WTC11 (cell line): ENCODE results near the gene NINL. TPM values are rescaled to one million over a fixed set of nuclear protein-coding genes. Genes with fewer than 3 reads are reported as not detected.

ENCODE experiments used
- ATAC-seq: fragments of 200-7000 bp; cut with Tn5 transposase; 2 replicates; pipeline ENCODE4 v1.10.0; 2021; ENCODE audit warnings: mild to moderate bottlenecking, moderate library complexity
- CTCF ChIA-PET: fragments of 300-600 bp; sonication (Branson Sonifier 250); formaldehyde crosslinking; loops from one replicate; lab custom pipeline; 2021; ENCODE audit warnings: antibody characterized with exemption; lab: Charles Lee
- POLR2A ChIA-PET: fragments of 350-600 bp; sonication (Branson Sonifier 250); formaldehyde crosslinking; loops from one replicate; lab custom pipeline; 2021; ENCODE audit warnings: antibody characterized with exemption; lab: Charles Lee
- DNase-seq: peaks from one replicate; pipeline ENCODE4 v3.0.0; 2021; ENCODE audit warnings: low spot score
- H3K27ac Mint-ChIP-seq: 2 replicates; pipeline ENCODE4 v1.8.0; 2021; ENCODE audit warnings: mixed read lengths
- H3K27me3 Mint-ChIP-seq: 2 replicates; pipeline ENCODE4 v1.8.0; 2021; ENCODE audit warnings: low read depth, mild to moderate bottlenecking, moderate library complexity, mixed read lengths
- H3K36me3 Mint-ChIP-seq: 2 replicates; pipeline ENCODE4 v1.8.0; 2021; ENCODE audit warnings: mixed read lengths
- H3K4me1 Mint-ChIP-seq: 2 replicates; pipeline ENCODE4 v1.8.0; 2022; ENCODE audit warnings: mixed read lengths
- H3K4me3 Mint-ChIP-seq: 2 replicates; pipeline ENCODE4 v1.8.0; 2021; ENCODE audit warnings: mild to moderate bottlenecking, moderate library complexity, mixed read lengths
- H3K9me3 Mint-ChIP-seq: 2 replicates; pipeline ENCODE4 v1.8.0; 2021; ENCODE audit warnings: mixed read lengths
- AR ChIP-seq: fragments of 250-450 bp; sonication (Bioruptor Pico); IDR thresholded peaks from 2 replicates; pipeline ENCODE4 v1.9.0; 2021; ENCODE audit warnings: mild to moderate bottlenecking
- CREM ChIP-seq: sonication (generic); formaldehyde crosslinking; IDR thresholded peaks from 2 replicates; pipeline ENCODE4 v1.8.1; 2022; ENCODE audit warnings: mild to moderate bottlenecking, missing genetic modification reagents, moderate library complexity
- CTCF ChIP-seq: fragments of 200-600 bp; IDR thresholded peaks from 2 replicates; pipeline ENCODE4 v1.8.0; 2022; ENCODE audit warnings: antibody characterized with exemption
- E2F5 ChIP-seq: sonication (generic); formaldehyde crosslinking; IDR thresholded peaks from 2 replicates; pipeline ENCODE4 v1.8.1; 2022; ENCODE audit warnings: mild to moderate bottlenecking, moderate library complexity, missing genetic modification reagents
- EMX1 ChIP-seq: fragments of 250-450 bp; sonication (Bioruptor Pico); IDR thresholded peaks from 2 replicates; pipeline ENCODE4 v1.8.0; 2021; ENCODE audit warnings: mild to moderate bottlenecking
- FOXP1 ChIP-seq: sonication (generic); formaldehyde crosslinking; IDR thresholded peaks from 2 replicates; pipeline ENCODE4 v1.8.0; 2022; ENCODE audit warnings: missing genetic modification reagents, mild to moderate bottlenecking, moderate library complexity, borderline replicate concordance
- GABPB1 ChIP-seq: sonication (generic); formaldehyde crosslinking; IDR thresholded peaks from 2 replicates; pipeline ENCODE4 v1.8.1; 2023; ENCODE audit warnings: mild to moderate bottlenecking, missing genetic modification reagents
- MLX ChIP-seq: sonication (generic); formaldehyde crosslinking; IDR thresholded peaks from 2 replicates; pipeline ENCODE4 v1.8.1; 2023; ENCODE audit warnings: mild to moderate bottlenecking, missing genetic modification reagents, moderate library complexity
- MXD4 ChIP-seq: fragments of 250-450 bp; sonication (Bioruptor Pico); IDR thresholded peaks from 2 replicates; pipeline ENCODE4 v1.8.0; 2021; ENCODE audit warnings: mild to moderate bottlenecking, moderate library complexity, borderline replicate concordance
- MYBL2 ChIP-seq: sonication (generic); formaldehyde crosslinking; IDR thresholded peaks from 2 replicates; pipeline ENCODE4 v1.8.1; 2023; ENCODE audit warnings: mild to moderate bottlenecking, moderate library complexity, missing genetic modification reagents
- NFYB ChIP-seq: sonication (generic); formaldehyde crosslinking; conservative IDR thresholded peaks from 2 replicates; pipeline ENCODE4 v1.8.0; 2022; ENCODE audit warnings: low read depth, missing genetic modification reagents
- NR2C2 ChIP-seq: sonication (generic); formaldehyde crosslinking; IDR thresholded peaks from 2 replicates; pipeline ENCODE4 v1.8.0; 2022; ENCODE audit warnings: mild to moderate bottlenecking, missing genetic modification reagents
- SMAD3 ChIP-seq: sonication (generic); formaldehyde crosslinking; IDR thresholded peaks from 2 replicates; pipeline ENCODE4 v1.8.0; 2022; ENCODE audit warnings: missing genetic modification reagents, mild to moderate bottlenecking, borderline replicate concordance
- SMAD4 ChIP-seq: sonication (generic); formaldehyde crosslinking; IDR thresholded peaks from 2 replicates; pipeline ENCODE4 v1.8.0; 2022; ENCODE audit warnings: mild to moderate bottlenecking, missing genetic modification reagents
- SP1 ChIP-seq: sonication (generic); formaldehyde crosslinking; conservative IDR thresholded peaks from 2 replicates; pipeline ENCODE4 v1.8.1; 2022; ENCODE audit warnings: missing genetic modification reagents
- USF1 ChIP-seq: sonication (generic); formaldehyde crosslinking; IDR thresholded peaks from 2 replicates; pipeline ENCODE4 v1.8.0; 2022; ENCODE audit warnings: mild to moderate bottlenecking, missing genetic modification reagents
- ZNF425 ChIP-seq: fragments of 250-450 bp; sonication (Bioruptor Pico); conservative IDR thresholded peaks from 2 replicates; pipeline ENCODE4 v1.9.0; 2021; ENCODE audit warnings: mild to moderate bottlenecking
- ZNF512 ChIP-seq: sonication (generic); formaldehyde crosslinking; IDR thresholded peaks from 2 replicates; pipeline ENCODE4 v1.8.1; 2022; ENCODE audit warnings: missing genetic modification reagents, borderline replicate concordance
- total RNA-seq: library from RNA; stranded (reverse); gene quantifications from 3 replicates; pipeline ENCODE4 v1.2.3, GENCODE V29; 2021

The NINL gene
- total RNA-seq, 1 experiment from 2014 or later, result 36.0 TPM

GRCh38 chr20:25464501-25465242 lies 120.7 kb downstream of the NINL start (continued):
- TF ChIP-seq AR (CRISPR knock-in tag), result no peak
- TF ChIP-seq, all 79 proteins: peak for 0

- no peak overlapping the region for H3K4me3 Mint-ChIP-seq
- POLR2A ChIA-PET, result no interaction called here
- TF ChIP-seq ZNF512 (CRISPR knock-in tag), result no peak
- no peak for TF ChIP-seq CTCF
- no peak for TF ChIP-seq SMAD3
- TF ChIP-seq CREM, result no peak
- no peak for TF ChIP-seq SMAD4 (CRISPR knock-in tag)
- TF ChIP-seq MYBL2 (CRISPR knock-in tag), result no peak
- no peak for TF ChIP-seq MLX (CRISPR knock-in tag)
- TF ChIP-seq GABPB1 (CRISPR knock-in tag), result no peak
- TF ChIP-seq FOXP1, result no peak
- no peak for TF ChIP-seq NR2C2 (CRISPR knock-in tag)
- no peak for TF ChIP-seq NFYB (CRISPR knock-in tag)
- no peak for TF ChIP-seq EMX1 (CRISPR knock-in tag)
- TF ChIP-seq USF1, result no peak
- TF ChIP-seq MXD4, result no peak
- H3K4me1 Mint-ChIP-seq, result no peaks in the 10 kb centered on the region
- H3K27me3 Mint-ChIP-seq, result no peaks in the 10 kb centered on the region; the same call in 1 of the 2 replicates
- ATAC-seq, result no peak
- H3K36me3 Mint-ChIP-seq, result peaks cover 31% of the 10 kb centered on the region
- DNase-seq, result no peak
- H3K27ac Mint-ChIP-seq, result peak overlapping the region; percentile 45; the same call in 1 of the 2 replicates
- H3K9me3 Mint-ChIP-seq, result no peaks in the 10 kb centered on the region
- CTCF ChIA-PET, result interaction anchor here (1.0 kb wide), 1 partner anchor 12 kb away, joined by 3 read pairs; no protein-coding TSS in a partner anchor
Measured at GRCh38 chr20:25461786-25462545, 123.4 kb downstream of the NINL start.

GRCh38 chr20:25461281-25461650 lies 124.1 kb downstream of the NINL start:
- DNase-seq, result no peak
- CTCF ChIA-PET, result no interaction called here
- Mint-ChIP-seq H3K4me1 (no peaks in the 10 kb centered on the region), H3K4me3 (no peak overlapping the region), H3K27ac (no peak overlapping the region; the same call in 1 of the 2 replicates), H3K9me3 (no peaks in the 10 kb centered on the region), H3K36me3 (peaks cover 31% of the 10 kb centered on the region), H3K27me3 (no peaks in the 10 kb centered on the region; the same call in 1 of the 2 replicates)
- ATAC-seq, result no peak
- POLR2A ChIA-PET, result no interaction called here
- no peak for TF ChIP-seq E2F5 (CRISPR knock-in tag)
- no peak for TF ChIP-seq NFYB (CRISPR knock-in tag)
- no peak for TF ChIP-seq SP1 (CRISPR knock-in tag)
- no peak for TF ChIP-seq ZNF425 (CRISPR knock-in tag)
